IMR-90 (cell line): ENCODE data around the gene RNF227. TPM values are rescaled to one million over a fixed set of nuclear protein-coding genes. Genes with fewer than 3 reads are reported as not detected.

Experiments
- ATAC-seq: fragments of 200-7000 bp; cut with Tn5 transposase; 2 replicates; pipeline ENCODE4 v1.9.1; 2020; ENCODE audit warnings: low read depth, mild to moderate bottlenecking, moderate library complexity
- BruUV-seq: library from RNA; stranded (reverse); fragments of 400-500 nt; replicated peaks from 2 replicates; lab custom pipeline; 2021; lab: Mats Ljungman, UMichigan
- CTCF ChIA-PET: fragments of 300-600 bp; formaldehyde crosslinking; extraction: SDS; loops from one replicate; lab custom pipeline; 2021; ENCODE audit warnings: antibody characterized with exemption; lab: Yijun Ruan, JAX
- POLR2A ChIA-PET: fragments of 300-600 bp; sonication (Branson Sonifier 250); formaldehyde crosslinking; loops from one replicate; lab custom pipeline; 2022; ENCODE audit warnings: antibody characterized with exemption; ENCODE audit not compliant: unreplicated experiment; lab: Charles Lee
- DNase-seq: peaks from one replicate; pipeline ENCODE4 v3.0.0; 2013
- H2AFZ ChIP-seq: replicated peaks from 2 replicates; pipeline ENCODE3; 2013; ENCODE audit warnings: low read length, mild to moderate bottlenecking; ENCODE audit not compliant: poor library complexity
- H2AK5ac ChIP-seq: 2 replicates; pipeline ENCODE4 v1.6.1; 2013; ENCODE audit warnings: low read depth, low read length, inconsistent platforms
- H2AK9ac ChIP-seq: replicated peaks from 2 replicates; pipeline ENCODE3; 2013; ENCODE audit warnings: mild to moderate bottlenecking, low read depth, low read length, moderate library complexity; ENCODE audit not compliant: poor library complexity
- H2BK120ac ChIP-seq: 2 replicates; pipeline ENCODE4 v1.6.1; 2013; ENCODE audit warnings: low read depth, low read length, inconsistent platforms
- H2BK15ac ChIP-seq: 3 replicates; pipeline ENCODE4 v1.6.1; 2013; ENCODE audit warnings: low read depth, low read length, inconsistent platforms
- H2BK20ac ChIP-seq: 2 replicates; pipeline ENCODE4 v1.6.1; 2013; ENCODE audit warnings: low read depth, mild to moderate bottlenecking, inconsistent platforms, low read length, moderate library complexity
- H2BK5ac ChIP-seq: 2 replicates; pipeline ENCODE4 v1.6.1; 2013; ENCODE audit warnings: mild to moderate bottlenecking, low read depth, low read length, inconsistent platforms; ENCODE audit not compliant: poor library complexity, severe bottlenecking
- H3K14ac ChIP-seq: replicated peaks from 2 replicates; pipeline ENCODE4 v1.6.1; 2013; ENCODE audit warnings: low read depth, low read length, inconsistent platforms
- H3K18ac ChIP-seq: 2 replicates; pipeline ENCODE4 v1.6.1; 2013; ENCODE audit warnings: low read depth, low read length, control low read depth
- H3K23ac ChIP-seq: 2 replicates; pipeline ENCODE4 v1.6.1; 2013; ENCODE audit warnings: low read depth, low read length, inconsistent platforms
- H3K27ac ChIP-seq: 2 replicates; pipeline ENCODE4 v1.5.1; 2013; ENCODE audit warnings: mild to moderate bottlenecking, control low read depth, low read length; ENCODE audit not compliant: insufficient read depth
- H3K27me3 ChIP-seq: 2 replicates; pipeline ENCODE4 v1.6.1; 2013; ENCODE audit warnings: low read length; ENCODE audit not compliant: control insufficient read depth, insufficient read depth
- H3K36me3 ChIP-seq: 2 replicates; pipeline ENCODE4 v1.6.1; 2013; ENCODE audit warnings: low read length, mixed read lengths; ENCODE audit not compliant: control insufficient read depth, insufficient read depth
- H3K4ac ChIP-seq: 2 replicates; pipeline ENCODE4 v1.6.1; 2013; ENCODE audit warnings: low read depth, low read length, inconsistent platforms
- H3K4me1 ChIP-seq: 2 replicates; pipeline ENCODE4 v1.6.1; 2013; ENCODE audit warnings: low read length, mixed read lengths; ENCODE audit not compliant: control insufficient read depth, insufficient read depth
- H3K4me2 ChIP-seq: 2 replicates; pipeline ENCODE4 v1.6.1; 2013; ENCODE audit warnings: low read depth, mild to moderate bottlenecking, control low read depth, low read length, moderate library complexity
- H3K4me3 ChIP-seq: 2 replicates; pipeline ENCODE4 v1.5.1; 2013; ENCODE audit warnings: low read depth, mild to moderate bottlenecking, control low read depth, low read length, moderate library complexity; ENCODE audit not compliant: insufficient read depth
- H3K56ac ChIP-seq: 2 replicates; pipeline ENCODE4 v1.6.1; 2013; ENCODE audit warnings: low read length, inconsistent platforms; ENCODE audit not compliant: insufficient read depth; ENCODE audit errors: extremely low read depth
- H3K79me1 ChIP-seq, 2 experiments: 2 replicates each; pipeline ENCODE4 v1.6.1; 2013; ENCODE audit warnings: low read length in 2 of 2, inconsistent platforms in 1 of 2, low read depth in 1 of 2
- H3K9ac ChIP-seq: 2 replicates; pipeline ENCODE4 v1.6.1; 2013; ENCODE audit warnings: low read depth, low read length, control low read depth
- H3K9me1 ChIP-seq: 2 replicates; pipeline ENCODE4 v1.6.1; 2013; ENCODE audit warnings: low read length, inconsistent platforms; ENCODE audit not compliant: insufficient read depth
- H3K9me3 ChIP-seq: 2 replicates; pipeline ENCODE4 v1.6.1; 2013; ENCODE audit warnings: low read length; ENCODE audit not compliant: control insufficient read depth, insufficient read depth
- H4K20me1 ChIP-seq: 2 replicates; pipeline ENCODE4 v1.6.1; 2013; ENCODE audit warnings: low read length, inconsistent platforms; ENCODE audit not compliant: insufficient read depth
- H4K5ac ChIP-seq: 2 replicates; pipeline ENCODE4 v1.6.1; 2013; ENCODE audit warnings: mild to moderate bottlenecking, low read depth, low read length, control low read depth
- H4K8ac ChIP-seq, 2 experiments: 2 replicates each; pipeline ENCODE4 v1.6.1; 2013; ENCODE audit warnings: low read depth in 2 of 2, low read length in 2 of 2, control low read depth in 1 of 2, inconsistent platforms in 1 of 2
- H4K91ac ChIP-seq: 2 replicates; pipeline ENCODE4 v1.6.1; 2013; ENCODE audit warnings: low read depth, low read length, inconsistent platforms; ENCODE audit not compliant: insufficient read depth
- BHLHE40 ChIP-seq: fragments of 150-350 bp; IDR thresholded peaks from 2 replicates; pipeline ENCODE4 v1.6.1; 2016; ENCODE audit warnings: mild to moderate bottlenecking, low read depth, low read length
- CHD1 ChIP-seq: IDR thresholded peaks from 2 replicates; pipeline ENCODE4 v1.6.1; 2012; ENCODE audit warnings: low read depth, low read length, improper control_type of control experiment
- MXI1 ChIP-seq: IDR thresholded peaks from 2 replicates; pipeline ENCODE4 v1.6.1; 2012; ENCODE audit warnings: low read depth, mild to moderate bottlenecking, low read length, moderate library complexity, borderline replicate concordance
- NFE2L2 ChIP-seq: fragments of 150-350 bp; IDR thresholded peaks from 2 replicates; pipeline ENCODE4 v1.6.1; 2016; ENCODE audit warnings: low read depth, mild to moderate bottlenecking, low read length
- RAD21 ChIP-seq: IDR thresholded peaks from 2 replicates; pipeline ENCODE4 v1.6.1; 2012; ENCODE audit warnings: low read length, improper control_type of control experiment
- SMC3 ChIP-seq: fragments of 150-350 bp; IDR thresholded peaks from 2 replicates; pipeline ENCODE4 v1.6.1; 2016; ENCODE audit warnings: low read depth, mild to moderate bottlenecking, antibody characterized with exemption, low read length, moderate library complexity
- WGBS, 2 experiments: methylation state at CpG; one replicate each; pipeline versions ENCODE4 v1.1.5 to v1.1.7; 2013; ENCODE audit warnings: missing lambda C conversion rate in 2 of 2; ENCODE audit not compliant: insufficient read length in 1 of 2; ENCODE audit errors: extremely low coverage in 2 of 2; 5-methylcytosine and 5-hydroxymethylcytosine counted together
- dilution Hi-C: fragments of 300-500 bp; cut with HindIII; formaldehyde crosslinking; loops from one replicate; pipeline ENCODE4 v1.14.3; 2018; ENCODE audit warnings: low sequenced_read_pairs; ENCODE audit not compliant: unreplicated experiment
- in situ Hi-C: fragments of 300-500 bp; cut with MboI; formaldehyde crosslinking; loops from 3 replicates; pipeline ENCODE4 v1.14.3; 2019; ENCODE audit warnings: low sequenced_read_pairs, inconsistent platforms, mixed read lengths
- intact Hi-C: fragments of 100-400 bp; cut with micrococcal nuclease; formaldehyde crosslinking; loops from 2 replicates; pipeline ENCODE4 v1.10.0; 2022
- polyA plus RNA-seq, 3 experiments: library from polyadenylated mRNA; depleted of rRNA; stranded (reverse); fragments of >200 nt; gene quantifications; 2 replicates each; pipeline ENCODE4 v1.2.3, GENCODE V29; 2012; ENCODE audit warnings: low replicate concordance in 1 of 3
- total RNA-seq: library from RNA; depleted of rRNA; stranded (reverse); fragments of >200 nt; gene quantifications from 2 replicates; pipeline ENCODE4 v1.2.3, GENCODE V29; 2012
- TF ChIP-seq, protein P1 (sequence below): fragments of 150-350 bp; IDR thresholded peaks from 2 replicates; pipeline ENCODE4 v1.6.1; 2016; ENCODE audit warnings: low read depth, mild to moderate bottlenecking, low read length, moderate library complexity, borderline replicate concordance

RNF227 gene
- total and polyA plus RNA-seq, 2 of the 4 experiments (the other 2 are of a cell fraction) = 1.3 to 3.1 TPM

DNA sequence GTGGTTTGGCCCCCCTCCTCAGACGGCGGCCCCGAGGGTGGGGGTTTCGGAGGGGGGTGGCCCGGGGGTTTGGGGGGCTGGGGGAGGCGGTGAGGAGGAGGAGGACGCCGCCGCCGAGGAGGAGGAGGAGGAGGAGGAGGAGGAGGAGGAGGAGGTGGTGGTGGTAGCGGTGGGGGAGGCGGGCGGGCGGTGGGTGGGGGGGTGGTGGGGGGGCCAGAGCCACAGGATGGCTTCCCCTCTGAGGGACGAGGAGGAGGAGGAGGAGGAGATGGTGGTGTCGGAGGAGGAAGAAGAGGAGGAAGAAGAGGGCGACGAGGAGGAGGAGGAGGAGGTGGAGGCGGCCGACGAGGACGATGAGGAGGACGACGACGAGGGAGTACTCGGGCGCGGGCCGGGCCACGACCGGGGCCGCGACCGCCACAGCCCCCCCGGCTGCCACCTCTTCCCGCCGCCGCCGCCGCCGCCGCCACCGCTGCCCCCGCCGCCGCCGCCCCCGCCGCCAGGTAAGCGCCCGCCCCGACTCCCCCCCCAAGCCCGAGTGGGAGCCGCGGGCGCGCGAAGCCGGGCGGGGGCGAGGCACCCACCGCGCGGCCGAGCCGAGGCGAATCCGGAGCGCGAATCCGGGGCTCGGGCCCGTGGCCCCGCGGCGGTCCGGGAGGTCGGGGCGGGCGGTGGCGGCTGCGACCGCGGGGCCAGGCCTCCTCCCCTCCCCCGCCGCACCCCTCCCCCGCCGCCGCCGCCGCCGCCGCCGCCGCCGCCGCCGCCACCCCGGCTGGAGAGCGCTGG, 31.3 kb downstream of the RNF227 start:
- Histone ChIP-seq H3K36me3 (peaks cover 14% of the 10 kb centered on the region), H3K4ac (peak overlapping the region; percentile 98), H3K56ac (0 out of 2 replicates have a peak overlapping the region, but pooled peaks have one; percentile 68), H2BK120ac (peak overlapping the region; percentile 79), H4K20me1 (peaks cover 14% of the 10 kb centered on the region), H3K4me3 (peak overlapping the region; percentile 98), H2BK15ac (no peak overlapping the region; the same call in 2 of the 3 replicates), H2AK9ac (peak overlapping the region; percentile 97), H4K91ac (peak overlapping the region; percentile 96), H3K9me1 (peaks cover 9% of the 10 kb centered on the region), H2BK20ac (no peak overlapping the region), H2BK5ac (peak overlapping the region; percentile 98), H3K18ac (peak overlapping the region; percentile 97), H3K27ac (peak overlapping the region; percentile 100), H2AK5ac (peak overlapping the region; percentile 99), H3K4me1 (peaks cover 25% of the 10 kb centered on the region), H3K9me3 (no peaks in the 10 kb centered on the region), H3K14ac (peak overlapping the region; percentile 97), H3K9ac (peak overlapping the region; percentile 99), H4K5ac (peak overlapping the region; percentile 92), H4K8ac (peak overlapping the region; percentile 85 to 89), H3K79me1 (peaks cover 9 to 55% of the 10 kb centered on the region in 2 experiments), H3K4me2 (no peak overlapping the region), H3K27me3 (no peaks in the 10 kb centered on the region), H3K23ac (no peak overlapping the region; the same call in 1 of the 2 replicates), H2AFZ (peak overlapping the region; percentile 85)
- POLR2A ChIA-PET = interaction anchor here (0.7 kb wide), 1 partner anchor 288 kb away, joined by 3 read pairs; no protein-coding TSS in a partner anchor
- in situ Hi-C loops = no loop called here
- intact Hi-C loops = no loop called here
- BruUV-seq = no TSS peak
- TF ChIP-seq RAD21 = no peak
- TF ChIP-seq BHLHE40 = no peak
- TF ChIP-seq SMC3 = no peak
- TF ChIP-seq, protein P1, sequence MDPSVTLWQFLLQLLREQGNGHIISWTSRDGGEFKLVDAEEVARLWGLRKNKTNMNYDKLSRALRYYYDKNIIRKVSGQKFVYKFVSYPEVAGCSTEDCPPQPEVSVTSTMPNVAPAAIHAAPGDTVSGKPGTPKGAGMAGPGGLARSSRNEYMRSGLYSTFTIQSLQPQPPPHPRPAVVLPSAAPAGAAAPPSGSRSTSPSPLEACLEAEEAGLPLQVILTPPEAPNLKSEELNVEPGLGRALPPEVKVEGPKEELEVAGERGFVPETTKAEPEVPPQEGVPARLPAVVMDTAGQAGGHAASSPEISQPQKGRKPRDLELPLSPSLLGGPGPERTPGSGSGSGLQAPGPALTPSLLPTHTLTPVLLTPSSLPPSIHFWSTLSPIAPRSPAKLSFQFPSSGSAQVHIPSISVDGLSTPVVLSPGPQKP = no peak
- TF ChIP-seq NFE2L2 = no peak
- no peak for TF ChIP-seq CHD1
- no peak for TF ChIP-seq MXI1
- WGBS, 2 experiments = 0% methylated on average over 10 of the region's 100 CpGs; no CpG with 5 or more reads in 1 of the 2 experiments
- dilution Hi-C loops = no loop called here
- peak; percentile 6; the same call in 1 of the 2 replicates for ATAC-seq
- DNase-seq = no peak
- CTCF ChIA-PET = interaction anchor here (0.6 kb wide), 1 partner anchor 21 kb away, joined by 3 read pairs; no protein-coding TSS in a partner anchor
